ENCODE measurements around the gene HS2ST1. TPM values are rescaled to one million over a fixed set of nuclear protein-coding genes. Genes with fewer than 3 reads are reported as not detected.

Gene HS2ST1
- total and polyA plus RNA-seq, 2 donors (not counting 3 experiments of a cell fraction or from before 2014, with no cell fraction given): 5.5 to 31.2 TPM

GRCh38 chr1:86871001-86871400 is 43.4 kb upstream of the HS2ST1 start:
- TF ChIP-seq JUN (IDR thresholded peaks at IDR 0.05; ENCODE audit: borderline replicate concordance, insufficient read depth, insufficient read length, low read depth): no peak
- TF ChIP-seq GATA2 (IDR thresholded peaks at IDR 0.05; ENCODE audit: insufficient read depth, insufficient read length, low read depth, low read length): no peak
- TF ChIP-seq FOS (IDR thresholded peaks at IDR 0.05; ENCODE audit: borderline replicate concordance, insufficient read depth, low read length): no peak
- TF ChIP-seq POLR2AphosphoS5 (IDR thresholded peaks at IDR 0.05; ENCODE audit: insufficient read depth, low read depth, low read length): no peak
- no peak for TF ChIP-seq MYC (IDR thresholded peaks at IDR 0.05; ENCODE audit: low read depth, low read length)
- TF ChIP-seq CTCF (IDR thresholded peaks at IDR 0.05; ENCODE audit: extremely low read depth in 1 of 2, insufficient read depth in 1 of 2, low read depth in 1 of 2, low read length in 2 of 2): no peak
- TF ChIP-seq POLR2A (IDR thresholded peaks at IDR 0.05; ENCODE audit: low read depth, low read length): no peak
- TF ChIP-seq EZH2 (IDR thresholded peaks at IDR 0.05; ENCODE audit: borderline replicate concordance, low read depth, low read length, severe bottlenecking): no peak
- no peak for TF ChIP-seq MAX (IDR thresholded peaks at IDR 0.05; ENCODE audit: insufficient read depth, insufficient read length)
- no TSS peak for BruUV-seq (replicated peaks)
- Histone ChIP-seq H3K27me3 (ENCODE audit: control insufficient read depth in 2 of 2, insufficient read depth in 2 of 2, low read length in 2 of 2) (no peaks in the 10 kb centered on the region), H3K4me1 (ENCODE audit: control insufficient read depth, extremely low read depth, insufficient read depth, low read length) (peaks cover 10% of the 10 kb centered on the region), H2AFZ (ENCODE audit: low read depth, low read length) (no peak overlapping the region), H3K4me3 (replicated peaks in 1 of 3; ENCODE audit: insufficient read depth in 1 of 3, low read depth in 1 of 3, low read length in 3 of 3) (no peak overlapping the region), H3K4me2 (ENCODE audit: insufficient read depth, low read length) (no peak overlapping the region), H3K9me1 (replicated peaks; ENCODE audit: control insufficient read depth, extremely low read depth, insufficient read depth, low read length) (no peaks in the 10 kb centered on the region), H3K9ac (replicated peaks; ENCODE audit: extremely low read depth, insufficient read depth, low read length) (no peak overlapping the region), H4K20me1 (replicated peaks; ENCODE audit: control insufficient read depth, extremely low read depth, insufficient read depth, low read length) (no peaks in the 10 kb centered on the region), H3K36me3 (ENCODE audit: control insufficient read depth in 2 of 2, extremely low read depth in 1 of 2, insufficient read depth in 2 of 2, low read length in 2 of 2) (no peaks in the 10 kb centered on the region), H3K9me3 (replicated peaks; ENCODE audit: control insufficient read depth, insufficient read depth, low read length) (no peaks in the 10 kb centered on the region), H3K79me2 (ENCODE audit: control insufficient read depth, insufficient read depth, low read length) (peaks cover 5% of the 10 kb centered on the region), H3K27ac (ENCODE audit: insufficient read depth, low read depth, low read length) (no peak overlapping the region)
- CTCF ChIA-PET: interaction anchor here (1.0 to 1.3 kb wide), 2 partner anchors 10 to 38 kb away, joined by 3 to 4 read pairs; no protein-coding TSS in a partner anchor
- FAIRE-seq: no peak
- POLR2A ChIA-PET: no interaction called here
- intact Hi-C loops (cut with micrococcal nuclease) (no loop called here), dilution Hi-C loops (cut with MboI; ENCODE audit: extremely low pct_ligation_motif_present, low sequenced_read_pairs) (no loop called here)
- no peak for DNase-seq (ENCODE audit: low read depth, low spot score)
